Sigmoid colon (tissue), 7 donors: Measurements from ENCODE around the gene OR2A42. TPM values are rescaled to one million over a fixed set of nuclear protein-coding genes. Genes with fewer than 3 reads are reported as not detected.
"Not testable (repeated sequence)": the region's sequence is repeated elsewhere in the genome, so short reads cannot be mapped to it uniquely, and the experiment has no call there.

ENCODE experiments used
- DNase-seq: peaks from one replicate; pipeline ENCODE4 v3.0.0-alpha.2; 2019
- H3K27ac ChIP-seq, 4 donors: fragments of 200-600 bp; sonication (generic); one replicate each; pipeline ENCODE4 v1.5.1; 2016 to 2019; ENCODE audit warnings: mild to moderate bottlenecking in 1 of 4
- H3K27me3 ChIP-seq, 3 donors: fragments of 200-600 bp; sonication (generic); one replicate each; pipeline ENCODE4 v1.5.1; 2019; ENCODE audit warnings: mild to moderate bottlenecking in 1 of 3
- H3K36me3 ChIP-seq, 4 donors: fragments of 200-600 bp; sonication (generic); one replicate each; pipeline ENCODE4 v1.5.1; 2016 to 2019
- H3K4me1 ChIP-seq, 4 donors: fragments of 200-600 bp; sonication (generic); one replicate each; pipeline ENCODE4 v1.5.1; 2017 to 2019
- H3K4me3 ChIP-seq, 4 donors: fragments of 200-600 bp; sonication (generic); one replicate each; pipeline ENCODE4 v1.5.1; 2017 to 2019; ENCODE audit warnings: mild to moderate bottlenecking in 2 of 4, moderate library complexity in 1 of 4
- H3K9me3 ChIP-seq, 4 donors: fragments of 200-600 bp in 3 of 4; sonication (generic) in 3 of 4; one replicate each; pipeline versions ENCODE4 v1.5.1 to v1.6.1; 2013 to 2019
- WGBS, 2 donors: extraction: QIAGEN DNeasy Blood & Tissue Kit; methylation state at CpG; one replicate each; pipeline ENCODE4 v1.1.7; 2013; 5-methylcytosine and 5-hydroxymethylcytosine counted together
- intact Hi-C: fragments of 100-400 bp; cut with DNase I; formaldehyde crosslinking; loops from one replicate; pipeline ENCODE4 v1.15.1; 2023
- polyA plus RNA-seq, 3 donors: library from polyadenylated mRNA; stranded (reverse); fragments of 200-250 nt; gene quantifications; one replicate each; pipeline ENCODE4 v1.2.3, GENCODE V29; 2013
- total RNA-seq, 4 donors: library from RNA; depleted of rRNA; stranded (reverse); fragments of >200 nt; gene quantifications; one replicate each; pipeline ENCODE4 v1.1.0, GENCODE V29; 2016
- donor health status: healthy with polysubstance abuse.
- donor health status: Bipolar disorder and iron deficiency.
- donor health status: healthy.

OR2A42 gene, protein sequence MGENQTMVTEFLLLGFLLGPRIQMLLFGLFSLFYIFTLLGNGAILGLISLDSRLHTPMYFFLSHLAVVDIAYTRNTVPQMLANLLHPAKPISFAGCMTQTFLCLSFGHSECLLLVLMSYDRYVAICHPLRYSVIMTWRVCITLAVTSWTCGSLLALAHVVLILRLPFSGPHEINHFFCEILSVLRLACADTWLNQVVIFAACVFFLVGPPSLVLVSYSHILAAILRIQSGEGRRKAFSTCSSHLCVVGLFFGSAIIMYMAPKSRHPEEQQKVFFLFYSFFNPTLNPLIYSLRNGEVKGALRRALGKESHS
- total RNA-seq, result under 1 TPM in 2 of 4 donors, not detected in 2; 0.16 to 0.28 TPM
- under 1 TPM in 1 of 3 donors, not detected in 2; 0.06 TPM for polyA plus RNA-seq

DNA sequence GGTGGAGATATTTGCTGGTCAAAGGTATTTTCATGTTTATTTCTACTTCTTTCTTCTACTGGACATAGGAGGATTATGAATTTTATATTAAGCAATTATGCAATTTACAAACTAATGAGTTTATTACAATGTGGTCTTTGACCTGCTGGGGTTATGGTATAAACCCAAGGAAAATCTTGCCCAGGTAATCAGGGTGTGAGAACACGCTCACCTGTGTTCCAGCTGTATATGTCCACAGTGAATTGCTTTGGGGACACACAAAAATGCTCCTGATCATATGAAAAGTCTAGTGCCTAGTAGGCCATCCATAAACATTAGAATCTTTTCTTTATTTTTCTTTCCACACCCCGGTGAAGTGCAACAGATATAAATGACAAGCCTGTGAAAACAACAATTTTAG, at the start of gene OR2A42:
OR2A42 (minus strand) TSS at position 241 of the 400 bp plus-strand sequence. CDS start 6,762 bp downstream, outside the sequence.
- intact Hi-C loops, DNase-seq, H3K4me1 ChIP-seq, H3K9me3 ChIP-seq, H3K4me3 ChIP-seq, H3K27me3 ChIP-seq, H3K36me3 ChIP-seq, H3K27ac ChIP-seq: not testable (repeated sequence)
- WGBS, 2 donors, result 88 to 97% methylated on average over 1 of the region's 2 CpGs

DNA sequence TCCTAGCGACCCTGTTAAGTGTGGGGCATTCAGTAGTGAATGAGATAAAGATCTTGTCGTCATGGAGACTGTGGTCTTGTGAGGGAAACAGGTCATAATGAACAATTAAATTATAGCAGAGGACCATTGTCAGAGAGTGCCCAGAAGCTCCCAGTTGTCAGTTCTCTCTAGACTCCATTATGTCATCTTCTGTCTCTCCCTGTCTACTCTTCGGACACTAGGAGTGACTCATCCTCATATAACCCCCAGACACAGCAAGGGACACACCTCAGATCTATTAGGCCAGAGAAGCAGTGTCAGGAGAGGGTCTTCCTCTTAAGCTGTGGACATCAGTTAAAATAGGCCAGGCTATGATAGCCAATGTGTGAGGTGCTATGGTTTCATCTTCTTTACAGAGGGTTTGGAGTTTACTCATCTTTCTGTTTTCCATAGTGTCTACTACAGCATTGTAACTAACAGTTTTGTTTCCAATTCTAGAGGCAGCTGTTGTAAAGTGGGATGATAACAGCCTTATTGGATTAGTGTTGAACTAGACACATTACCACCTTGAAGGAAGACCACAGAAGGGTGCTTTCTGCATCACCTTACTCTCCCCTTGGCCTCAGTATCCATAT, 47.9 kb upstream of the OR2A42 start:
- intact Hi-C loops, H3K4me3 ChIP-seq, H3K9me3 ChIP-seq, DNase-seq, H3K27me3 ChIP-seq, H3K36me3 ChIP-seq, H3K27ac ChIP-seq, H3K4me1 ChIP-seq: not testable (repeated sequence)
- WGBS, 2 donors, result no CpG with 5 or more reads among the region's 3 CpGs

DNA sequence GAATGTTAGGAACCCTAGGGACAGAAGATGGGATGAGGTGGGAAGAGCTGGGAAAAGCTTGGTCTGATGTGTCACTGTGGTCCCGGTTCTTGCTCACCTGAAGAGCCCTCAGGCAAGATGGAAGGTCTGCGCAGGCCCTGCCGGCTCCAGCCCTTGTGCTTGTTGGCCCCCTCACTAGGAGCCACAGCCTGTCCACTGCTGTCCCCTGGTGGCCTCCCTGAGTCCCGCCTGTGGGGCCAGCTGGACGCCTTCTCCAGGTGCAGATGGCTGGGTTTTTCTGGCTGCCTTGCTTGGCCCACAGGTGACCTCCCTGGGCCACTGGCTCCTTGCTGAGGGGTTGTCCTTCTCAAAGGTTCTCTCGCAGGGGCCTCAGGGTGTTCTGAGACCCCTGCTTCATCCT, 44.3 kb upstream of the OR2A42 start:
- intact Hi-C loops, H3K27ac ChIP-seq, H3K27me3 ChIP-seq, H3K9me3 ChIP-seq, H3K4me3 ChIP-seq, H3K36me3 ChIP-seq, H3K4me1 ChIP-seq, DNase-seq: not testable (repeated sequence)
- no CpG with 5 or more reads among the region's 6 CpGs for WGBS, 2 donors

DNA sequence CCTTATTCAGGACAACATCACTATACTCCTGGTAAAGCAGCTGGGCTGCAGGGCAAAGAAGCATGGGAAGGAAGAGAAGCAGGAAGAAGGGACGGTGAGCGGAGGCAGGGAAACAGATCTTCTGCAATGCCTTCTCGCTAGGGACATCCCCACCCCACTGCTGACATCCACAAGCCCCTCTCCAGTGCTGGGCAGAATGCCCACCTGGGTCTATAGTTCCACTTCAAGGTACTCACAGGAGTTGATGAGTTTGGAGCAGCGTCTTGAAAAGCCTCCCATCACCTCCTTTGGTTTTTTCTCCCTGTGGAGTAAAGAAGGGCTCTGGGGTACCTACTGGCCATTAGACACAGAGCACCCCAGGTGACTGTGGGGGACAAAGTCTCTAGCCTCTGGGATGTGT, 43.1 kb upstream of the OR2A42 start:
- H3K9me3 ChIP-seq, H3K27ac ChIP-seq, H3K4me1 ChIP-seq, DNase-seq, H3K27me3 ChIP-seq, H3K4me3 ChIP-seq, intact Hi-C loops, H3K36me3 ChIP-seq: not testable (repeated sequence)
- WGBS, 2 donors, result 92 to 98% methylated on average over 2 of the region's 4 CpGs

DNA sequence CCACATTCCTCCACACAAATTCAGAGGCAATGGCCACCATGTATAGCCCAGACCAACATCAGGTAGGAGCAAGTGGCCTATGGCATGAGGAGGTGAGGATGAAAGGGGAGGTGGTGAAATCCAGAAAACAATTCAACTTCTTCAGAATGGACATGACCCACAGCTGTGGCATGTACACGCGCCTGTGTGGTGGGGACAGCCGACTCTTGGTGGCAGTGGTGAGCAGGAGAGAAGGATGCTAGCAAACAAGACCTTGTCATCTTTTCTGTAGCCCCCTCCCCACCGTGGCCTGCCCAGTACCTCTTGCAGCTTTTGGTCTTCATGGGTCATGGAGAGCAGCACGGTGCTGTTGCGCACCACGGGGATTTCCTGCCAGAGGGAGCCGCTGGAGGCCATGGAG, 42.6 kb upstream of the OR2A42 start:
- H3K9me3 ChIP-seq, H3K4me3 ChIP-seq, H3K4me1 ChIP-seq, H3K27me3 ChIP-seq, intact Hi-C loops, H3K27ac ChIP-seq, H3K36me3 ChIP-seq, DNase-seq: not testable (repeated sequence)
- no CpG with 5 or more reads among the region's 8 CpGs for WGBS, 2 donors

DNA sequence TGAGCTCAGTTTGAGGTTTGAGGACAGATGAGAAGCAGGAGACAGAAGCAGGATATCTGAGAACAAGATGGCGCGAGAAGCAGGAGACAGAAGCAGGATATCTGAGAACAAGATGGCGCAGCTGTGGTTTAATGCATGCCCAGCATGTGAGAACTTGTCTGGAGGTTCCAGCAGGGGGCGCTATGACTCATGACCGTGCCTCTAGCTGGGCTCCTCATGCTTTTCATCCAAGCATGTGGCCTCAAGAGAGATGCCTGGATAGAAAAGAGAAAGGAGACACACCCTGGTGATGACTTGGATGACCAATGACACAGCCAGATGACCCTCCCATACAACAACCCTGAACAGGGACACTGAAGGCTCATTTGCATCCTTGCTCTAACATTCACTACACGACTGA, 40.6 kb upstream of the OR2A42 start:
- intact Hi-C loops, result not testable (repeated sequence)

DNA sequence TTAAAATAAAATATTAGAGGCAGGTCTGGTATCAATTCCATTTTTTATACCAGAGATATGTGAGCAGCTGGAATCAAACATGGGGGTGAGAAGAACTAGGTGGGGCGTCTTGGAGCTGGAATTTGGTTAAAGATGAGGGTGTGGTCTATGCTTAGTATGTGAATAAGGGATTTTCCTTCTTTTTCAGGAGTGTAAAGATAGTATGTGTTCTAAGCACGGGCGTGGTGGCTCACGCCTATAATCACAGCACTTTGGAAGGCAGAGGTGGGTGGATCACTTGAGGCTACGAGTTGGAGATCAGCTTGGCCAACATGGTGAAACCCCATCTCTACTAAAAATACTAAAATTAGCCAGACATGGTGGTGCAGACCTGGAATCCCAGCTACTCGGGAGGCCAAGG, 35.9 kb upstream of the OR2A42 start:
- H3K36me3 ChIP-seq, H3K27me3 ChIP-seq, H3K9me3 ChIP-seq, H3K4me1 ChIP-seq, intact Hi-C loops, H3K27ac ChIP-seq, H3K4me3 ChIP-seq: not testable (repeated sequence)
- peak; percentile 26 for DNase-seq
- WGBS, 2 donors, result 70 to 85% methylated on average over 4 of the region's 6 CpGs

More for the DNA sequence above, 40.6 kb upstream of the OR2A42 start:
- not testable (repeated sequence) for DNase-seq, H3K27me3 ChIP-seq, H3K9me3 ChIP-seq, H3K36me3 ChIP-seq, H3K4me1 ChIP-seq, H3K4me3 ChIP-seq, H3K27ac ChIP-seq
- WGBS, 2 donors, result 99 to 100% methylated on average over 3 of the region's 6 CpGs

DNA sequence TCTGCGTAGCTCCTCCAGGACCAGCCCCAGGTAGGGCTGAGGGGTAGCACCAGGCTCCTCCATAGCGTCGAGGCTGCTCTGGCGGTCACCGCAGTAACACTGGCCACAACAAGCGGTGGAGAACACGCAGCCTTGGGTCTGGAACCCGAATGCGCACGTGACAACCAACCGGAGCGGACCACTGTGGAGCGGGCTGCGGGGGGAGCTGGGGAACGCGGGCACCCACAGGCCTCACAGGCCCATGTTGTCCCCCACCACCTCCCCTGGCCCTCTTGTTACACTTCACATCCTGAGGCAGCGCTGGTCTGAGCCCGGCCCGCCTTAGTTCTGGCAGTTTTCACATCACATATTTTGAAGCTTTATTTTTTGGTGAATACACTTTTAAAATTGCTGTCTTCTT, 29.8 kb upstream of the OR2A42 start, which contains the start of gene CTAGE8:
CTAGE8 (minus strand) TSS at position 101 of the 400 bp plus-strand sequence; CDS start at position 63, 38 bp downstream.
- H3K4me3 ChIP-seq, H3K27ac ChIP-seq, H3K36me3 ChIP-seq, H3K27me3 ChIP-seq, intact Hi-C loops, H3K9me3 ChIP-seq, DNase-seq, H3K4me1 ChIP-seq: not testable (repeated sequence)
- WGBS, 2 donors, result no CpG with 5 or more reads among the region's 19 CpGs

DNA sequence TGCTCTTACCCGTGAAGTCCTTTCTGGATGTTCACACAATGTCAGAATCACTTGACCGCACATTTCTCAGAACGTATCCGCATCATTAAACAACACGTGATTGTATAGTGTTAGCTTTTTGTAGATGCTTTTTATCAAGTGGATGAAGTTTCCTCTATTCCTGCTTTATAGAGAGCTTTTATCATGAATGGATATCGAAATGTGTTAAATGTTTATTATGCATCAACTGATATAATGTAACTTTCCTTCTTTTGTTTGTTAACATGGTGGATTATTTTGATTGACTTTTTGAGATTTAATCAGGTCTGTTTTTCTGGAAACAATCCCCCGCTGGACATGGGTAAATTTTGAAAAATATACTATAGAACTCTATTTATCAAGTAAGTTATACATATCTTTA, 25.3 kb upstream of the OR2A42 start, which contains the start of gene OR2A7:
OR2A7 (minus strand) TSS at position 101 of the 400 bp plus-strand sequence. CDS start 5,164 bp downstream, outside the sequence.
- H3K4me3 ChIP-seq, H3K36me3 ChIP-seq, H3K27ac ChIP-seq, DNase-seq, H3K27me3 ChIP-seq, H3K4me1 ChIP-seq, intact Hi-C loops, H3K9me3 ChIP-seq: not testable (repeated sequence)
- 96 to 98% methylated on average over 6 of the region's 7 CpGs for WGBS, 2 donors

DNA sequence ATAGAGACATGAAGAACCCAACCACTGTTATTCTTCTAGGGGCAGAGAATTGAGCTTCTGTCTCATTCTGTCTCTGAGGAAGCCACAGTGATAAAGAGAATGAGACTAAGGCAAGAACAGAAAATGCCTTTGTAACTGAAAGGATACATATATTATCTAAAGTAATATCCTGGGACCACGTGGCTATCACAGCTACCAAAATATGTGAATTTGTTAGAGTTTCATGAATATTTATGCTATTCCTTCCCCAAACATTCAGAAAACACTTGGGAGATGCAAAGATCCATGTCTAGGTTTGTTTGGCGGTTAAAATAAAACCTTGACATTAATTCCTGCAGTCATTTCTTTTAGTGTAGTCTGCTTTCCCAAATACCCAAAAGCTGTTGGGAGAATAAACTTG, 22.7 kb upstream of the OR2A42 start:
- DNase-seq, result not testable (repeated sequence)
- WGBS, 2 donors, result no CpG with 5 or more reads among the region's 2 CpGs

DNA sequence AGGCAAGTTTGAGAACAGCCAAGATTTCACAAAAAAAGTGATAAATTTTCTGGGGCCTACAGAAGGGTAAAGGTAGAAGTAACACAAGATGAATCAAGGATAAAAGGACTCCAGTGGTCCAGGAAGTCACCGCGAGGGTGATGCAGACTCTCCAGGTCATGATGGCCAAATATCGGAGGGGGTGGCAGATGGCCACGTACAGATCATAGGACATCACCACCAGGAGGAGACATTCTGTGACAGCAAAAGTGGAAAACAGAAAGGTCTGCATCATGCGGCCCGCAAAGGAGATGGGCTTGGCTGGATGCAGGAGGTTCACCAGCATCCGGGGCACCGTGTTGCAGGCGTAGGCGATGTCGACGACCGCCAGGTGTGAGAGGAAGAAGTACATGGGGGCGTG, 19.7 kb upstream of the OR2A42 start:
- H3K36me3 ChIP-seq, H3K4me3 ChIP-seq, H3K9me3 ChIP-seq, H3K4me1 ChIP-seq, intact Hi-C loops, DNase-seq, H3K27me3 ChIP-seq, H3K27ac ChIP-seq: not testable (repeated sequence)
- no CpG with 5 or more reads among the region's 14 CpGs for WGBS, 2 donors

More for the DNA sequence above, 22.7 kb upstream of the OR2A42 start:
- H3K36me3 ChIP-seq, H3K27me3 ChIP-seq, intact Hi-C loops, H3K4me1 ChIP-seq, H3K9me3 ChIP-seq, H3K4me3 ChIP-seq, H3K27ac ChIP-seq: not testable (repeated sequence)
